VCaP (cell line): Measurements from ENCODE around the gene RALBP1.

Source experiments
- H3K27ac ChIP-seq: fragments of 450-650 bp; 2 replicates; pipeline ENCODE4 v1.5.1; 2017
- TF ChIP-seq, protein P1 (sequence below): fragments of 450-650 bp; conservative IDR thresholded peaks from 2 replicates; pipeline ENCODE4 v1.5.1; 2017; ENCODE audit warnings: mild to moderate bottlenecking, moderate library complexity

The RALBP1 gene

DNA sequence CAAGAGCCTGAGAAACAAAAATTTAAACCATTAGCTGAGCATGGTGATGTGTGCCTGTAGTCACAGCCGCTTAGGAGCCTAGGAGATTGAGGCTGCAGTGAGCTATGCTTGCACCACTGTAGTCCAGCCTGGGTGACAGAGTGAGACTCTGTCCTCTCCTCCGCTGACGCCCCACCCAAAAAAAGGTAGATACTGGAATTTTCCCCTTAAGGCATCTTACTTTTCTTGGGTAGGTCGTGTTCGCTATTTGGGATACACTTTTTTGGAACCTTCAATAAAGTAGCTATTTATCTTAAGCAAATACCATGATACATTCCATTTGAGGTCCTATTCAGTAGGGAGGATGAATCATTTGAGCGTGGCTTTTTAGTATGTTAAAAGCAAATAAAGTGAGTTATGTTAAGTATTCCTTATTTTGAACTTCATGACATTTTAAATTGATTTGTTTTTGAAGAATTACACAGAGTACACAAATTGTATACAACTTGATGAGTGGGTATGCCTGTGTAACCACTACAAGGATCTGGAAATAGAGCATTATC lies 38.7 kb downstream of the RALBP1 start:
- TF ChIP-seq, protein P1, sequence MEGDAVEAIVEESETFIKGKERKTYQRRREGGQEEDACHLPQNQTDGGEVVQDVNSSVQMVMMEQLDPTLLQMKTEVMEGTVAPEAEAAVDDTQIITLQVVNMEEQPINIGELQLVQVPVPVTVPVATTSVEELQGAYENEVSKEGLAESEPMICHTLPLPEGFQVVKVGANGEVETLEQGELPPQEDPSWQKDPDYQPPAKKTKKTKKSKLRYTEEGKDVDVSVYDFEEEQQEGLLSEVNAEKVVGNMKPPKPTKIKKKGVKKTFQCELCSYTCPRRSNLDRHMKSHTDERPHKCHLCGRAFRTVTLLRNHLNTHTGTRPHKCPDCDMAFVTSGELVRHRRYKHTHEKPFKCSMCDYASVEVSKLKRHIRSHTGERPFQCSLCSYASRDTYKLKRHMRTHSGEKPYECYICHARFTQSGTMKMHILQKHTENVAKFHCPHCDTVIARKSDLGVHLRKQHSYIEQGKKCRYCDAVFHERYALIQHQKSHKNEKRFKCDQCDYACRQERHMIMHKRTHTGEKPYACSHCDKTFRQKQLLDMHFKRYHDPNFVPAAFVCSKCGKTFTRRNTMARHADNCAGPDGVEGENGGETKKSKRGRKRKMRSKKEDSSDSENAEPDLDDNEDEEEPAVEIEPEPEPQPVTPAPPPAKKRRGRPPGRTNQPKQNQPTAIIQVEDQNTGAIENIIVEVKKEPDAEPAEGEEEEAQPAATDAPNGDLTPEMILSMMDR: no peak
- peak overlapping the region; percentile 48; the same call in 1 of the 2 replicates for H3K27ac ChIP-seq

DNA sequence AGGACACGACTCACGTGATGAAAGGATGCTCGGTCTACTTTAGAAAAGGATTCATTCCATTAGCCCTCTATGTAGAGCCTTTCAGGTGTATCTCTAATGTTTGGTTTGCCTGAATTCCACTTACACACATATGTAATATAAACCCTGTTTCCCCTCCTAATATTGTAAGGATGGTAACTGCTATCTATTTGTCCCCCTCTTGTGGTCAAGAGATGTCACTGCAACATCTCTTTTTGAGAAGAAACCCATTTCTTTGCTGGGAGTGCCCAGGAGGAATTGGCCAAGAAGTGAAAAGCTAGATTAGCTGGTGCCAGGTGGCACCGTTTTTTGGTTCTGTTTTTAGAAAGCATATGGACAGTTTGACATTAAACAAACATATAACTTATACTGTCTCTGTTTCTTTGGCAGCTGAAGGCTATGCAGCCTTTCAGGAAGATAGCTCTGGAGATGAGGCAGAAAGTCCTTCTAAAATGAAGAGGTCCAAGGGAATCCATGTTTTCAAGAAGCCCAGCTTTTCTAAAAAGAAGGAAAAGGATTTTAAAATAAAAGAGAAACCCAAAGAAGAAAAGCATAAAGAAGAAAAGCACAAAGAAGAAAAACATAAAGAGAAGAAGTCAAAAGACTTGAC lies 41.2 kb downstream of the RALBP1 start:
- H3K27ac ChIP-seq: peak overlapping the region; percentile 48; the same call in 1 of the 2 replicates
- TF ChIP-seq, protein P1: peak; percentile 90

DNA sequence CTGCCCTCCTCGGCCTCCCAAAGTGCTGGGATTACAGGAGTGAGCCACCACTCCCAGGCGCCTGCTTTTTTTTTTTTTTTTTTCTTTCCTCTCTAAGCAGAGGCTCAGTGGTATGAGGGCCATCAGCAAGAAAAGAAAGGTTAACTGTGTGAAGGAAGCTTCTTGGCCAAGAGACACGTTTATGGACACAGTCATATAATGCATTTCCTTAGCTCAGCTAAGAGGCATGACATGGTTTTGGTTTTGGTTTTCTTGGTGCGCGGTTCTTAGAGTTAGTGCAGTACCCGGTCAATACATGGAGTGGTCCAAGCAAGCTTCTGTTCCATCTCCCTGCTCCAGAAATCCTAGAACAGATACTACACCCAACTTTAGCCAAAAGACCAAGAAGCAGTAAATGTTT lies 42.6 kb downstream of the RALBP1 start:
- no peak overlapping the region for H3K27ac ChIP-seq
- TF ChIP-seq, protein P1: no peak

DNA sequence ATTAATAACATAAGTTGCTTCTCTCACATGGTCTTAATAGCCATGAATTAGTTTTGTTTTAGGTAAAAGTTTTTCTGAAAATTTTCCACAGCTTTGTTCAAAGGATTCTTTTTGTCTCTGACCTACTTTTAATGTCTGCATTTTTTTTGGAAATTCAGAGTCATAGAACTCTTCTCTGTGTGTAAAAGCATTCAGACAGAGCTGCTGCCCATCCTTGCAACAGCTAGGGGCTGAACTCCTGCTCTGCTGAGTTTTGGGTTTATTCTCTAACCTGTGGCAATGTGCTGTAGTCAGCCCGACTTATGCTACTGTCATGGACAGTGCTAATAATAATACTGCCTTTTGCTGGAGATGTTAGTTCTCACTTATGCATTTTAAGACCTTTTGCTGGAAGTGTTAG lies 44.1 kb downstream of the RALBP1 start:
- TF ChIP-seq, protein P1: no peak
- no peak overlapping the region for H3K27ac ChIP-seq

DNA sequence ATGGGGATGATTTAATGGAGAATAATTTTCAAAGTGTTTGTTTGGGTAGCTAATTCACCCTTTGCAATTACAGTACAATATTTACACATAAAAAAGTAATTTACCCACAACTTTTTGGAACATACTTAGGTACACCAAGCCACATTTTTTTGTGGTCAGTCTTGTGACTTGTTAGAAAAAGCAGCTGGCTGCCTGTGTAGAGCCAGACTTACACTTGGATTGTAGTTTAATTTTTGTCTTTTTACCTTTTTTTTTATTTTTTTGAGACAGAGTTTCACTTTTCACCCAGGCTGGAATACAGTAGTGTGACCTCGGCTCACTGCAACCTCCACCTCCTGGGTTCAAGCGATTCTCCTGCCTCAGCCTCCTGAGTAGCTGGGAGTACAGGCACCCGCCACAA lies 45.4 kb downstream of the RALBP1 start:
- no peak overlapping the region for H3K27ac ChIP-seq
- TF ChIP-seq, protein P1: no peak

DNA sequence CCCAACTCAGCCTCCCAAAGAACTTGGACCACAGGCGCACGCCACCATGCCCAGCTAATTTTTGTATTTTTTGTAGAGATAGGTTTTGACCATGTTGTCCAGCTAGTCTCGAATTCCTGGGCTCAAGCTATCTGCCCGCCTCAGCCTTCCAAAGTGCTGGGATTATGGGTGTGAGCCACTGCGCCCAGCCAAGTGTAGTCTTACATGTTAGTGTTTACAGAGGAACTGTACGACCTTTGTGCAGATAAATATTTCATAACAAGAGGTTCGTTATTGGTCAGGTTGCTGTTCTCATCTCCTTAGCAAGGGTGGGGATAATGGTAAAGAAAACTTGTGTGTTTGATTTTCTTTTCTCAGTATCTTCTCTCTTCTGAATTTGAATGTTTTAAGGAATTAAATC lies 46.5 kb downstream of the RALBP1 start:
- TF ChIP-seq, protein P1: no peak
- H3K27ac ChIP-seq: no peak overlapping the region

DNA sequence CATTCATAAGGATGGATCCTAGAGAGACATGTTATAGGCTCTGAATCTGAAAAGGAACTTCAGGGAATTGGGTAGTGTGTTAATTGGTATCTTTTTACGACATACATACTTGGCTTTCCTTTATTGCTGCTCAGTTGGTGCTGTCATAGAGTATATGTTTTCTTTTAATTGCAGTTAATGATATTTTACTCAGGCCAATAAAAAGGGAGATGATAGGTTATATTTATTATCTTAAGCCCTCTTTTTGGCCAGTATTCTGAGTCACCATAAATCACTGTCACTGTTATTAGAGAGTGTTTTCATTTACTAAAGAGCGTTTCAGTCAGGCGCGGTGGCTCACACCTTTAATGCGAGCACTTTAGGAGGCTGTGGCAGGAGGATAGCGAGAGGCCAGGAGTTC lies 47.6 kb downstream of the RALBP1 start:
- TF ChIP-seq, protein P1: no peak
- no peak overlapping the region for H3K27ac ChIP-seq
